ENCODE results near the gene CES2. TPM values are rescaled to one million over a fixed set of nuclear protein-coding genes. Genes with fewer than 3 reads are reported as not detected.
"Not testable (repeated sequence)": the region's sequence is repeated elsewhere in the genome, so short reads cannot be mapped to it uniquely, and the experiment has no call there.

CES2 gene
- total RNA-seq, 1 experiment from 2014 or later = 25.2 TPM

- Histone ChIP-seq H3K4me3 (no peak overlapping the region), H3K27ac (no peak overlapping the region), H3K36me3 (no peaks in the 10 kb centered on the region), H3K27me3 (no peaks in the 10 kb centered on the region), H3K4me1 (peaks cover 21% of the 10 kb centered on the region), H3K9me3 (replicated peaks) (no peaks in the 10 kb centered on the region)
- no peak for DNase-seq
Measured at GRCh38 chr16:66932076-66932475, 3.2 kb upstream of the CES2 start.

GRCh38 chr16:66933776-66934137 is 1.6 kb upstream of the CES2 start:
- peak overlapping the region; percentile 71 for H3K27ac ChIP-seq
- no peaks in the 10 kb centered on the region for H3K27me3 ChIP-seq
- peak overlapping the region; percentile 95 for H3K4me3 ChIP-seq
- H3K4me1 ChIP-seq = peaks cover 5% of the 10 kb centered on the region
- DNase-seq = no peak
- 0 out of 2 replicates have a peak, but pooled peaks cover 2% of the 10 kb centered on the region for H3K36me3 ChIP-seq
- H3K9me3 ChIP-seq (replicated peaks) = no peaks in the 10 kb centered on the region

- Histone ChIP-seq H3K27ac (peak within 1 kb of the TSS; percentile 71), H3K4me1 (peaks cover 5% of the 10 kb centered on the region), H3K9me3 (replicated peaks) (no peaks in the 10 kb centered on the region), H3K36me3 (0 out of 2 replicates have a peak, but pooled peaks cover 3% of the 10 kb centered on the region), H3K4me3 (peak within 1 kb of the TSS; percentile 95), H3K27me3 (no peaks in the 10 kb centered on the region)
- peak; percentile 90 to 92 for DNase-seq
Measured at GRCh38 chr16:66934138-66934838, 1.0 kb upstream of the CES2 start, which contains the start of gene CIAO2B. Gene CIAO2B (minus strand): TSS chr16:66934402. CDS start chr16:66934364, 38 bp downstream.

DNA sequence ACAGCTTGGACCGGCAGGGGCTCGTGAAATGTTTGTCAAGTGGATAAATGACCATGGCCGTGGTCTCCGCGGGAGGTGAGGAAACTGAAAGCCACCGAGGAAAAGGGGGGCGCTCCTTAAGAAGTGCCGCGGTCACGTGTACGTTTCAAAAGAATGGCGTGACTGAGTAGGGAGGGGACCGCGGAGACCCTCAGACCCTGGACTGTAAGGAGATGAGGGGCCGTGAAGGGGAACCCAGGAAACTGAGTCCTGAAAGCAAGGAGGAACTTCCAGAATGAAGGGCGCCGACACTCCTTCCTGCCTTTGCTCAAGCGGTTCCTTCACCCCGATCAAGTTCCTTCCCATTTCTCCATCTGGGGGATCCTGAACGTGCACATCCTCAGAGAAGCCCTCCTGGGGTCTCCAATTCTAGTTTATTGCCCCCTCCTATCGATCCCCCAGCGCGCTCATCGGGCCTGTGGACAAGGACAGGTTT is 440 bp upstream of the CES2 start:
- Histone ChIP-seq H3K27ac (peak overlapping the region; percentile 71), H3K4me3 (peak overlapping the region; percentile 95)
- H3K27me3 ChIP-seq; H3K4me1 ChIP-seq; H3K9me3 ChIP-seq (replicated peaks); DNase-seq; H3K36me3 ChIP-seq: not testable (repeated sequence)

- Histone ChIP-seq H3K27me3 (no peaks in the 10 kb centered on the region), H3K36me3 (0 out of 2 replicates have a peak, but pooled peaks cover 3% of the 10 kb centered on the region), H3K9me3 (replicated peaks) (no peaks in the 10 kb centered on the region), H3K4me3 (no peak overlapping the region), H3K4me1 (peaks cover 5% of the 10 kb centered on the region), H3K27ac (no peak overlapping the region)
- no peak for DNase-seq
Measured at GRCh38 chr16:66936462-66936861, 1.1 kb downstream of the CES2 start.

DNA sequence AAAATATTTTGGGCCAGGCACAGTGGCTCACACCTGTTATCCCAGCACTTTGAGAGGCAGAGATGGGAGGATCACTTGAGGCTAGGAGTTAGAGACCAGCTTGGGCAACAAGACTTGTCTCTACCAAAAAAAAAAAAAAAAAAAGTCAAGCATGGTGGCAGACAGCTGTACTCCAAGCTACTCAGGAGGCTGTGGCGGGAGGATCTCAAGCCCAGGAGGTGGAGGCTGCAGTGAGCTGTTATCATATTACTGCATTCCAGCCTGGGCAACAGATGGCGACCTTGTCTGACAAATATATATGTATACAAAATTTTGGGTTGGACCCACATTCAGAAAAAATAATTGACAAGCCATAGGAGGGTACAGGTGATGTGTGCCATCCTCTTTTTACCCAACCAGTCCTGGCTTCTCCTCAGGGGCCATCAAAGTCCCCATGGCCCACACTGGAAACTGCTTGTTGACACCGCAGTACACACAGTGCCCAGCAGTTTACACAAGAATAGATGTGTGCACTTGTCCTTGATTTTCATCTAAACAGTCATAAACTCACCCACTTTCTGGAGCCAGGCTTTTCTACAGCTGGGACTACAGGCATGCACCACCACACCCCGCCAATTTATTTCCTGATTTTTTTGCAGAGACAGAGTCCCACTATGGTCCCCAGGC is 1.7 kb downstream of the CES2 start:
- H3K9me3 ChIP-seq (replicated peaks) = no peaks in the 10 kb centered on the region
- H3K4me1 ChIP-seq = peaks cover 5% of the 10 kb centered on the region
- H3K27ac ChIP-seq = no peak overlapping the region
- H3K27me3 ChIP-seq = no peaks in the 10 kb centered on the region
- no peak overlapping the region for H3K4me3 ChIP-seq
- 0 out of 2 replicates have a peak, but pooled peaks cover 3% of the 10 kb centered on the region for H3K36me3 ChIP-seq
- DNase-seq = no peak

DNA sequence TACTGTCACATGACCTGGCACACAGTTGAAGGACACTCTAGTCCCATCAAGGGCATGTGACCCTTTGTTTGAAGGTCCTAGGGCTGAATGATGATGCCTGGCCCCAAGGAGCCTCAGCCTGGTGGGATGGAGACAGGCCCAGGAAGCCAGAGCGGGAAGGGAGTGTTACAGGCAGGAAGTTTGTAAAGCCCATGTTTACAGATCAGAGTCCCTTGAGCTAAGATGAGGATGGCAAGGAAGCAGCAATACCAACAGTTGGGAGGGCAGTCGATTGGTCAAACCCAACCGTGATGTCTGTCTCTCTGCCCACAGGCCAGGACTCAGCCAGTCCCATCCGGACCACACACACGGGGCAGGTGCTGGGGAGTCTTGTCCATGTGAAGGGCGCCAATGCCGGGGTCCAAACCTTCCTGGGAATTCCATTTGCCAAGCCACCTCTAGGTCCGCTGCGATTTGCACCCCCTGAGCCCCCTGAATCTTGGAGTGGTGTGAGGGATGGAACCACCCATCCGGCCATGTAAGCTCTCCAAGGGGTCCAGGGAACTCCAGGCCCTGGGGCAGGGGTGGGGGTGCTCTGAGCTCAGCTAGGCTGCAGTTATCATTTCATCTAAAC is 2.5 kb downstream of the CES2 start:
- no peaks in the 10 kb centered on the region for H3K27me3 ChIP-seq
- no peak overlapping the region for H3K4me3 ChIP-seq
- no peaks in the 10 kb centered on the region for H3K9me3 ChIP-seq (replicated peaks)
- peaks cover 4% of the 10 kb centered on the region; the same call in 1 of the 2 replicates for H3K36me3 ChIP-seq
- H3K4me1 ChIP-seq = peaks cover 5% of the 10 kb centered on the region
- H3K27ac ChIP-seq = no peak overlapping the region
- DNase-seq = no peak

GRCh38 chr16:66939366-66939765 is 4.0 kb downstream of the CES2 start:
- Histone ChIP-seq H3K27me3 (no peaks in the 10 kb centered on the region), H3K4me1 (no peaks in the 10 kb centered on the region), H3K36me3 (peaks cover 6% of the 10 kb centered on the region; the same call in 1 of the 2 replicates), H3K9me3 (replicated peaks) (no peaks in the 10 kb centered on the region), H3K4me3 (no peak overlapping the region), H3K27ac (no peak overlapping the region)
- no peak for DNase-seq

DNA sequence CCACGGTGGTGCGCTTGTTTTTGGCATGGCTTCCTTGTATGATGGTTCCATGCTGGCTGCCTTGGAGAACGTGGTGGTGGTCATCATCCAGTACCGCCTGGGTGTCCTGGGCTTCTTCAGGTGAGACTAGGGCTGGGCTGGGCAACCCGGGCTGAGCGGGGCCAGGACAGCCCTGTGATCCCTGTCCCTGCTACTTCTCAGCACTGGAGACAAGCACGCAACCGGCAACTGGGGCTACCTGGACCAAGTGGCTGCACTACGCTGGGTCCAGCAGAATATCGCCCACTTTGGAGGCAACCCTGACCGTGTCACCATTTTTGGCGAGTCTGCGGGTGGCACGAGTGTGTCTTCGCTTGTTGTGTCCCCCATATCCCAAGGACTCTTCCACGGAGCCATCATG is 4.9 kb downstream of the CES2 start:
- Histone ChIP-seq H3K9me3 (replicated peaks) (no peaks in the 10 kb centered on the region), H3K4me3 (no peak overlapping the region), H3K36me3 (peaks cover 6% of the 10 kb centered on the region; the same call in 1 of the 2 replicates), H3K27ac (no peak overlapping the region), H3K4me1 (no peaks in the 10 kb centered on the region), H3K27me3 (no peaks in the 10 kb centered on the region)
- DNase-seq = no peak

DNA sequence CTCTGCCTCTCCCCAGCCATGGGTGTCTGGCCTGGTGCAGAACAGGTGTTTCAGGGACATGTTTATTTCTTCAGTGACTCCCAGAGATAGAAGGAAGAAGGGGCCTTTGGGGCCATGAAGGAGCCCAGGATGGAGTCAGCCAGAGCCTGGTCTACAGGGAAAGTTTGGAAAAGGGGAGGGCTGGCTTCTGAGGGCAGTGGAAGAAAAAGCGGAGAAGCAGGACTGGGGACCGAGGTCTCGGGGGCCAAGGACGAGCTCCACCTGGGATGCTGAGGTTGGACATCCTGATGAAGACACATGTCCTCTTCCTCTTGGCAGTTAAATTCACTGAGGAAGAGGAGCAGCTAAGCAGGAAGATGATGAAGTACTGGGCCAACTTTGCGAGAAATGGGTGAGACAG is 7.7 kb downstream of the CES2 start:
- H3K27me3 ChIP-seq = no peaks in the 10 kb centered on the region
- H3K4me3 ChIP-seq = no peak overlapping the region
- H3K36me3 ChIP-seq = peaks cover 6% of the 10 kb centered on the region; the same call in 1 of the 2 replicates
- no peaks in the 10 kb centered on the region for H3K4me1 ChIP-seq
- H3K9me3 ChIP-seq (replicated peaks) = no peaks in the 10 kb centered on the region
- no peak for DNase-seq
- H3K27ac ChIP-seq = no peak overlapping the region

- Histone ChIP-seq H3K4me1 (no peaks in the 10 kb centered on the region), H3K4me3 (no peak overlapping the region), H3K9me3 (replicated peaks) (no peaks in the 10 kb centered on the region), H3K27me3 (no peaks in the 10 kb centered on the region), H3K27ac (no peak overlapping the region), H3K36me3 (peaks cover 6% of the 10 kb centered on the region; the same call in 1 of the 2 replicates)
- DNase-seq = no peak
Measured at GRCh38 chr16:66943426-66944053, 8.2 kb downstream of the CES2 start.

DNA sequence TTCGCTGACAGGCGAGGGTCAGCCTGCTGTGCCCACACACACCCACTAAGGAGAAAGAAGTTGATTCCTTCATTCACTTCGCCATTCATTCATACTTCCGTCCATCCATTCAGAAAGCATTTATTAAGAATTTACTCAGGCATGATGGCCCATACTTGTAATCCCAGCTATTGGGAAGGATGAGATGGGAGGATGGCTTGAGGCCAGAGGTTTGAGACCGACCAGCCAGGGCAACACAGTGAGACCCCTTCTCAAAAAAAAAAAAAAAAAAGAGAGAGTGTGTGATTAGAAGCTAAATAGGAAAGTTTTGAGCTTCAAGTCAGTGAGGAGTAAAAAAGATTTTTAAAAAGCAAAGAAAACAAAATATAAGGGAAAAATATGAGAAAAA is 8.7 kb downstream of the CES2 start:
- no peak for DNase-seq
- no peak overlapping the region for H3K27ac ChIP-seq
- H3K9me3 ChIP-seq (replicated peaks) = no peaks in the 10 kb centered on the region
- H3K4me1 ChIP-seq = no peaks in the 10 kb centered on the region
- no peaks in the 10 kb centered on the region for H3K27me3 ChIP-seq
- peaks cover 3% of the 10 kb centered on the region; the same call in 1 of the 2 replicates for H3K36me3 ChIP-seq
- H3K4me3 ChIP-seq = no peak overlapping the region

DNA sequence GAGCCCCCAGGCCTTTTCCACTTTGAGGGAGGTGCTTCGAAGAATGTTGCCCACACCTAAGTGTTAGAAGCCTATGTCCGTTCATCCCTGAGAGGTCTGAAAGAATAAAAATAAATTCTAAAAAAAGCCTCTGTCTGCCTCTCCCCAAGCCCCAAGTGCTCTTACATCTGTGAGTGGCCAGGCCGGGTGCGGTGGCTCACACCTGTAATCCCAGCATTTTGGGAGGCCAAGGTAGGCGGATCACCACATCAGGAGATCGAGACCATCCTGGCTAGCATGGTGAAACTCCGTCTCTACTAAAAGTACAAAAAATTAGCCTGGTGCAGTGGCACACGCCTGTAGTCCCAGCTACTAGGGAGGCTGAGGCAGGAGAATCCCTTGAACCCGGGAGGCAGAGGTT is 9.7 kb downstream of the CES2 start:
- not testable (repeated sequence) for DNase-seq; H3K36me3 ChIP-seq; H3K4me1 ChIP-seq; H3K27me3 ChIP-seq; H3K9me3 ChIP-seq (replicated peaks); H3K4me3 ChIP-seq; H3K27ac ChIP-seq

DNA sequence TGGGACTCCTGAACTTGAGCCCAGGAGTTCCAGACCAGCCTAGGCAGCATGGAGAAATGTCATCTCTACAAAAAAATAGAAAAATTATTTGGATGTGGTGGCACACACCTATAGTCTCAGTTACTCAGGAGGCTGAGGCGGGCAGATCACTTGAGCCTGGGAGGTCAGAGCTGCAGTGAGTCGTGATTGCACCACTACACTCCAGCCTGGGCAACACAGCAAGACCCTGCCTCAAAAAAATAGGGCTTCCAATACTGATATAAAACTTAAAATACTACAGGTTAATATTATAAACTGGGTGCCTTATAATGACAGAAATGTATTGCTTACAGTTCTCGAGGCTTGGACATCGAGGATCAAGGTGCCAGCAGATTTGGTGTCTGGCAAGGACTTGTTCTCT is 10.6 kb downstream of the CES2 start:
- Histone ChIP-seq H3K9me3 (replicated peaks) (no peaks in the 10 kb centered on the region), H3K27me3 (no peaks in the 10 kb centered on the region), H3K36me3 (peaks cover 3% of the 10 kb centered on the region; the same call in 1 of the 2 replicates), H3K27ac (no peak overlapping the region), H3K4me3 (no peak overlapping the region), H3K4me1 (no peaks in the 10 kb centered on the region)
- DNase-seq = no peak

DNA sequence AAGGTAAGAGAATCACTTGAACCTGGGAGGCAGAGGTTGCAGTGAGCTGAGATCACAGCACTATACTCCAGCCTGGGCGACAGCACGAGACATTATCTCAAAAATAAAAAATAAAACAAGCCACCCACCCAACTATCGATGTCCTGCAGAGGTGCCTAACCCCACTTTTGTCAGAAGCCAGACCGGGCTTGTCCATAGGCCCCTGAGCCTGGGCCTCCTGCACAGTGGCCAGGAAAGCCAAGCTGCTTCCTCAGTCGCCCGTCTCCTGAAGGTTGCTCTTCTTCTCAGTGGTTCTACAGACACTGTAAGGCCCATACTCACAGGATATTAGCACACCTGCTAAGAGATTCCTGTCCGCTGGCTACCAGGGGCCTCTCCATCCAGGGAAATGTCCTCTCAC is 11.2 kb downstream of the CES2 start:
- H3K36me3 ChIP-seq = peaks cover 3% of the 10 kb centered on the region; the same call in 1 of the 2 replicates
- no peaks in the 10 kb centered on the region; the same call in 1 of the 2 replicates for H3K9me3 ChIP-seq (replicated peaks)
- no peak for DNase-seq
- no peak overlapping the region for H3K4me3 ChIP-seq
- no peaks in the 10 kb centered on the region for H3K4me1 ChIP-seq
- no peak overlapping the region for H3K27ac ChIP-seq
- H3K27me3 ChIP-seq = no peaks in the 10 kb centered on the region

Measured in SJCRH30 (cell line).